K562 (cell line): ENCODE results near the gene ZNF629. TPM values are rescaled to one million over a fixed set of nuclear protein-coding genes. Genes with fewer than 3 reads are reported as not detected.

ENCODE experiments used
- COPS2 ChIP-seq: fragments of 450-650 bp; conservative IDR thresholded peaks from 2 replicates; pipeline ENCODE4 v1.6.1; 2016; ENCODE audit warnings: mild to moderate bottlenecking, moderate library complexity
- ETV1 ChIP-seq: fragments of 450-650 bp; conservative IDR thresholded peaks from 2 replicates; pipeline ENCODE4 v1.6.1; 2016; ENCODE audit warnings: missing genetic modification characterization, control low read depth, low read depth, missing compliant biosample characterization
- IRF1 ChIP-seq: sonication (generic); formaldehyde crosslinking; IDR thresholded peaks from 2 replicates; pipeline ENCODE4 v1.8.0; 2022; ENCODE audit warnings: missing genetic modification reagents, mild to moderate bottlenecking, borderline replicate concordance
- JUND ChIP-seq, 2 experiments: IDR thresholded peaks; 2 replicates in 1 of 2; 3 replicates in 1 of 2; pipeline ENCODE4 v1.6.1; 2011; ENCODE audit warnings: borderline replicate concordance in 2 of 2, low read depth in 2 of 2, low read length in 2 of 2, improper control_type of control experiment in 1 of 2, missing biosample characterization in 1 of 2, missing genetic modification characterization in 1 of 2, missing genetic modification reagents in 1 of 2
- KAT7 ChIP-seq: sonication (generic); formaldehyde crosslinking; IDR thresholded peaks from 2 replicates; pipeline ENCODE4 v1.8.0; 2022; ENCODE audit warnings: missing genetic modification reagents, mild to moderate bottlenecking, borderline replicate concordance
- KAT8 ChIP-seq: fragments of 450-650 bp; IDR thresholded peaks from 2 replicates; pipeline ENCODE4 v1.6.1; 2016; ENCODE audit warnings: low read depth, mild to moderate bottlenecking
- MBD1 ChIP-seq: fragments of 250-450 bp; sonication (Bioruptor Pico); IDR thresholded peaks from 2 replicates; pipeline ENCODE4 v1.8.0; 2022; ENCODE audit warnings: inconsistent platforms
- RBM17 ChIP-seq: fragments of 200-400 bp; formaldehyde crosslinking; IDR thresholded peaks from 2 replicates; pipeline ENCODE4 v1.6.1; 2017; ENCODE audit warnings: low read depth, mild to moderate bottlenecking, low read length, borderline replicate concordance
- SREBF1 ChIP-seq: fragments of 150-350 bp; IDR thresholded peaks from 2 replicates; pipeline ENCODE4 v1.6.1; 2014; ENCODE audit warnings: antibody characterized with exemption, low read depth, low read length, borderline replicate concordance
- ZFX ChIP-seq: sonication (generic); formaldehyde crosslinking; IDR thresholded peaks from 2 replicates; pipeline ENCODE4 v1.8.0; 2022; ENCODE audit warnings: mild to moderate bottlenecking, missing genetic modification reagents, moderate library complexity
- ZKSCAN3 ChIP-seq: fragments of 250-450 bp; sonication (Bioruptor Pico); IDR thresholded peaks from 2 replicates; pipeline ENCODE4 v1.4.0; 2020
- ZNF140 ChIP-seq: fragments of 250-450 bp; sonication (Bioruptor Pico); IDR thresholded peaks from 2 replicates; pipeline ENCODE4 v1.8.0; 2021; ENCODE audit warnings: moderate library complexity, mild to moderate bottlenecking, inconsistent platforms
- ZNF143 ChIP-seq: sonication (generic); formaldehyde crosslinking; IDR thresholded peaks from 2 replicates; pipeline ENCODE4 v1.9.0; 2022; ENCODE audit warnings: mild to moderate bottlenecking, missing genetic modification reagents
- ZNF436 ChIP-seq: fragments of 250-450, 450-650 bp; sonication (Bioruptor Pico); formaldehyde crosslinking; IDR thresholded peaks from 2 replicates; pipeline ENCODE4 v1.7.0; 2020; ENCODE audit warnings: mild to moderate bottlenecking
- ZNF695 ChIP-seq: fragments of 450-650 bp; formaldehyde crosslinking; IDR thresholded peaks from 2 replicates; pipeline ENCODE4 v1.4.0; 2020; ENCODE audit warnings: mild to moderate bottlenecking, moderate library complexity
- ZNF76 ChIP-seq: fragments of 250-450 bp; sonication (Bioruptor Pico); IDR thresholded peaks from 2 replicates; pipeline ENCODE4 v1.4.0; 2020; ENCODE audit warnings: mild to moderate bottlenecking, moderate library complexity, borderline replicate concordance
- ZZZ3 ChIP-seq: fragments of 450-650 bp; IDR thresholded peaks from 2 replicates; pipeline ENCODE4 v1.6.1; 2016; ENCODE audit warnings: antibody characterized with exemption, mild to moderate bottlenecking, moderate library complexity
- polyA plus RNA-seq, 8 experiments: library from polyadenylated mRNA; depleted of rRNA in 4 of 8; stranded (reverse) in 5 of 8; unstranded in 3 of 8; fragments of >200 nt; fragmentation: Nextera tagmentation in 2 of 8; fragmentation: Illumina TruSeq in 1 of 8; extraction: Ambion mirVana in 2 of 8; extraction: Trizol in 1 of 8; gene quantifications; 2 replicates each; pipeline versions ENCODE4 v1.2.1 to v1.2.3, GENCODE V29; 2011 to 2014; ENCODE audit warnings: inconsistent platforms in 1 of 8, missing spikeins in 1 of 8
- total RNA-seq, 7 experiments: library from RNA; depleted of rRNA in 6 of 7; stranded (reverse); fragments of >200 nt in 6 of 7; fragmentation: Illumina TruSeq in 2 of 7; extraction: Trizol in 2 of 7; gene quantifications; 2 replicates each; pipeline versions ENCODE4 v1.2.1 to v1.2.3, GENCODE V29; 2011 to 2021; ENCODE audit warnings: low replicate concordance in 1 of 7
- TF ChIP-seq, protein P1 (sequence below): sonication (generic); formaldehyde crosslinking; IDR thresholded peaks from 2 replicates; pipeline ENCODE4 v1.8.0; 2022; ENCODE audit warnings: missing genetic modification reagents, mild to moderate bottlenecking, moderate library complexity, borderline replicate concordance
- TF ChIP-seq, protein P2 (sequence below): sonication (generic); formaldehyde crosslinking; IDR thresholded peaks from 2 replicates; pipeline ENCODE4 v1.8.1; 2023; ENCODE audit warnings: mild to moderate bottlenecking, missing genetic modification reagents
- TF ChIP-seq, protein P3 (sequence below), 3 experiments: IDR thresholded peaks in 2 of 3; conservative IDR thresholded peaks in 1 of 3; 2 replicates each; pipeline ENCODE4 v1.5.1; 2011 to 2012; ENCODE audit warnings: low read length in 3 of 3, mild to moderate bottlenecking in 3 of 3, control low read depth in 2 of 3, improper control_type of control experiment in 1 of 3, inconsistent platforms in 1 of 3, low read depth in 1 of 3, mixed read lengths in 1 of 3, moderate library complexity in 1 of 3; ENCODE audit not compliant: insufficient read depth in 2 of 3

The ZNF629 gene
- total and polyA plus RNA-seq, 9 of the 15 experiments (the other 6 are each of a cell fraction or from before 2014, with no cell fraction given): 0.44 to 18.8 (median 7.4) TPM

GRCh38 chr16:30777591-30778297, 9.3 kb downstream of the ZNF629 start (continued):
- TF ChIP-seq, protein P1, sequence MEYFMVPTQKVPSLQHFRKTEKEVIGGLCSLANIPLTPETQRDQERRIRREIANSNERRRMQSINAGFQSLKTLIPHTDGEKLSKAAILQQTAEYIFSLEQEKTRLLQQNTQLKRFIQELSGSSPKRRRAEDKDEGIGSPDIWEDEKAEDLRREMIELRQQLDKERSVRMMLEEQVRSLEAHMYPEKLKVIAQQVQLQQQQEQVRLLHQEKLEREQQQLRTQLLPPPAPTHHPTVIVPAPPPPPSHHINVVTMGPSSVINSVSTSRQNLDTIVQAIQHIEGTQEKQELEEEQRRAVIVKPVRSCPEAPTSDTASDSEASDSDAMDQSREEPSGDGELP (CRISPR knock-in tag): peak; percentile 7; the same call in 1 of the 2 replicates
- TF ChIP-seq ZZZ3 (no peak), JUND (IDR thresholded peaks at IDR 0.05; ENCODE audit: borderline replicate concordance, low read depth, low read length) (no peak), JUND (tag; IDR thresholded peaks at IDR 0.05; ENCODE audit: borderline replicate concordance, low read depth, low read length) (no peak), COPS2 (no peak), IRF1 (CRISPR knock-in tag) (no peak), MBD1 (no peak), ZNF140 (no peak), KAT8 (no peak), RBM17 (no peak), ZNF695 (CRISPR knock-in tag) (no peak), ZNF436 (CRISPR knock-in tag) (no peak), SREBF1 (no peak), ZNF143 (CRISPR knock-in tag) (no peak), KAT7 (CRISPR knock-in tag) (0 out of 2 replicates have a peak, but pooled peaks have one; percentile 54), ZKSCAN3 (CRISPR knock-in tag) (no peak), ZNF76 (CRISPR knock-in tag) (no peak), ETV1 (no peak), ZFX (peak; percentile 44)
- TF ChIP-seq, protein P2, sequence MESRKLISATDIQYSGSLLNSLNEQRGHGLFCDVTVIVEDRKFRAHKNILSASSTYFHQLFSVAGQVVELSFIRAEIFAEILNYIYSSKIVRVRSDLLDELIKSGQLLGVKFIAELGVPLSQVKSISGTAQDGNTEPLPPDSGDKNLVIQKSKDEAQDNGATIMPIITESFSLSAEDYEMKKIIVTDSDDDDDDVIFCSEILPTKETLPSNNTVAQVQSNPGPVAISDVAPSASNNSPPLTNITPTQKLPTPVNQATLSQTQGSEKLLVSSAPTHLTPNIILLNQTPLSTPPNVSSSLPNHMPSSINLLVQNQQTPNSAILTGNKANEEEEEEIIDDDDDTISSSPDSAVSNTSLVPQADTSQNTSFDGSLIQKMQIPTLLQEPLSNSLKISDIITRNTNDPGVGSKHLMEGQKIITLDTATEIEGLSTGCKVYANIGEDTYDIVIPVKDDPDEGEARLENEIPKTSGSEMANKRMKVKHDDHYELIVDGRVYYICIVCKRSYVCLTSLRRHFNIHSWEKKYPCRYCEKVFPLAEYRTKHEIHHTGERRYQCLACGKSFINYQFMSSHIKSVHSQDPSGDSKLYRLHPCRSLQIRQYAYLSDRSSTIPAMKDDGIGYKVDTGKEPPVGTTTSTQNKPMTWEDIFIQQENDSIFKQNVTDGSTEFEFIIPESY (CRISPR knock-in tag): peak; percentile 84
- TF ChIP-seq, protein P3, sequence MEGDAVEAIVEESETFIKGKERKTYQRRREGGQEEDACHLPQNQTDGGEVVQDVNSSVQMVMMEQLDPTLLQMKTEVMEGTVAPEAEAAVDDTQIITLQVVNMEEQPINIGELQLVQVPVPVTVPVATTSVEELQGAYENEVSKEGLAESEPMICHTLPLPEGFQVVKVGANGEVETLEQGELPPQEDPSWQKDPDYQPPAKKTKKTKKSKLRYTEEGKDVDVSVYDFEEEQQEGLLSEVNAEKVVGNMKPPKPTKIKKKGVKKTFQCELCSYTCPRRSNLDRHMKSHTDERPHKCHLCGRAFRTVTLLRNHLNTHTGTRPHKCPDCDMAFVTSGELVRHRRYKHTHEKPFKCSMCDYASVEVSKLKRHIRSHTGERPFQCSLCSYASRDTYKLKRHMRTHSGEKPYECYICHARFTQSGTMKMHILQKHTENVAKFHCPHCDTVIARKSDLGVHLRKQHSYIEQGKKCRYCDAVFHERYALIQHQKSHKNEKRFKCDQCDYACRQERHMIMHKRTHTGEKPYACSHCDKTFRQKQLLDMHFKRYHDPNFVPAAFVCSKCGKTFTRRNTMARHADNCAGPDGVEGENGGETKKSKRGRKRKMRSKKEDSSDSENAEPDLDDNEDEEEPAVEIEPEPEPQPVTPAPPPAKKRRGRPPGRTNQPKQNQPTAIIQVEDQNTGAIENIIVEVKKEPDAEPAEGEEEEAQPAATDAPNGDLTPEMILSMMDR (IDR thresholded peaks at IDR 0.05 in 2 of 3, conservative IDR thresholded peaks at IDR 0.05 in 1 of 3; ENCODE audit: insufficient read depth in 2 of 3, low read depth in 1 of 3, low read length in 3 of 3): peak in 1 of 3 experiments; percentile 26; a peak in 1 of 6 replicates
